ENCODE measurements around the gene SGIP1.

- TF ChIP-seq TAF1 (IDR thresholded peaks at IDR 0.05; ENCODE audit: low read depth, low read length): no peak
- no peak for TF ChIP-seq POLR2AphosphoS5 (IDR thresholded peaks at IDR 0.05; ENCODE audit: low read depth, low read length)
- TF ChIP-seq POLR2A (IDR thresholded peaks at IDR 0.05; ENCODE audit: low read depth, low read length): no peak
- TF ChIP-seq PAX5 (IDR thresholded peaks at IDR 0.05; ENCODE audit: insufficient read depth, low read length, severe bottlenecking): no peak
- no peak for TF ChIP-seq SPI1 (IDR thresholded peaks at IDR 0.05; ENCODE audit: low read depth, low read length)
- no peak for TF ChIP-seq POU2F2 (IDR thresholded peaks at IDR 0.05; ENCODE audit: low read depth, low read length)
Measured at GRCh38 chr1:66502086-66502485, 31.9 kb upstream of the SGIP1 start.
